H9 (cell line): ENCODE results near the gene HYAL4. TPM values are rescaled to one million over a fixed set of nuclear protein-coding genes. Genes with fewer than 3 reads are reported as not detected.

Experiments used
- DNase-seq: peaks from one replicate; pipeline ENCODE4 v3.0.0-alpha.2; 2017
- H2AFZ ChIP-seq: one replicate; pipeline ENCODE4 v1.6.1; 2013; ENCODE audit warnings: mild to moderate bottlenecking, low read length, control low read depth, moderate library complexity
- H2AK5ac ChIP-seq: 2 replicates; pipeline ENCODE4 v1.6.1; 2013; ENCODE audit warnings: low read length, control low read depth, mixed read lengths; ENCODE audit not compliant: insufficient read length
- H2BK120ac ChIP-seq: one replicate; pipeline ENCODE4 v1.6.1; 2013; ENCODE audit warnings: low read depth, mild to moderate bottlenecking, low read length, control low read depth, inconsistent platforms; ENCODE audit not compliant: poor library complexity, severe bottlenecking
- H2BK12ac ChIP-seq: 2 replicates; pipeline ENCODE4 v1.6.1; 2013; ENCODE audit warnings: low read length, control low read depth, mixed read lengths, low read depth; ENCODE audit not compliant: insufficient read length
- H2BK15ac ChIP-seq: 2 replicates; pipeline ENCODE4 v1.6.1; 2013; ENCODE audit warnings: low read depth, low read length, control low read depth
- H2BK20ac ChIP-seq: one replicate; pipeline ENCODE4 v1.6.1; 2013; ENCODE audit warnings: low read depth, mild to moderate bottlenecking, low read length, control low read depth, inconsistent platforms; ENCODE audit not compliant: poor library complexity, severe bottlenecking
- H2BK5ac ChIP-seq: 2 replicates; pipeline ENCODE4 v1.6.1; 2013; ENCODE audit warnings: low read length, control low read depth, mixed read lengths; ENCODE audit not compliant: insufficient read length
- H3K14ac ChIP-seq: 2 replicates; pipeline ENCODE4 v1.6.1; 2013; ENCODE audit warnings: low read length, control low read depth; ENCODE audit not compliant: insufficient read depth
- H3K18ac ChIP-seq: 2 replicates; pipeline ENCODE4 v1.6.1; 2013; ENCODE audit warnings: low read depth, mild to moderate bottlenecking, mixed read lengths, low read length, control low read depth; ENCODE audit not compliant: insufficient read length
- H3K23ac ChIP-seq: 2 replicates; pipeline ENCODE4 v1.6.1; 2013; ENCODE audit warnings: low read length, control low read depth, mixed read lengths, low read depth; ENCODE audit not compliant: insufficient read length
- H3K23me2 ChIP-seq: 2 replicates; pipeline ENCODE4 v1.6.1; 2013; ENCODE audit warnings: low read depth, mild to moderate bottlenecking, mixed read lengths, low read length, control low read depth; ENCODE audit not compliant: insufficient read length, poor library complexity, severe bottlenecking
- H3K27ac ChIP-seq: 2 replicates; pipeline ENCODE4 v1.5.1; 2013; ENCODE audit warnings: low read length, control low read depth, mixed read lengths, low read depth; ENCODE audit not compliant: insufficient read length
- H3K27me3 ChIP-seq: 2 replicates; pipeline ENCODE4 v1.6.1; 2013; ENCODE audit warnings: low read length, control low read depth, inconsistent platforms; ENCODE audit not compliant: insufficient read depth
- H3K4ac ChIP-seq: 2 replicates; pipeline ENCODE4 v1.6.1; 2013; ENCODE audit warnings: low read depth, mild to moderate bottlenecking, control low read depth, inconsistent platforms, low read length, moderate library complexity
- H3K4me1 ChIP-seq: 2 replicates; pipeline ENCODE4 v1.6.1; 2013; ENCODE audit warnings: low read length, control low read depth, inconsistent platforms; ENCODE audit not compliant: insufficient read depth
- H3K4me2 ChIP-seq: 2 replicates; pipeline ENCODE4 v1.6.1; 2013; ENCODE audit warnings: low read length, control low read depth, mixed read lengths; ENCODE audit not compliant: insufficient read length, insufficient read depth
- H3K56ac ChIP-seq: 2 replicates; pipeline ENCODE4 v1.6.1; 2013; ENCODE audit warnings: low read depth, mild to moderate bottlenecking, mixed read lengths, low read length, control low read depth; ENCODE audit not compliant: insufficient read length
- H3K79me1 ChIP-seq: 2 replicates; pipeline ENCODE4 v1.6.1; 2013; ENCODE audit warnings: low read depth, mild to moderate bottlenecking, moderate library complexity, low read length, control low read depth, inconsistent platforms; ENCODE audit not compliant: insufficient read depth, poor library complexity, severe bottlenecking
- H3K79me2 ChIP-seq: 2 replicates; pipeline ENCODE4 v1.6.1; 2013; ENCODE audit warnings: low read length, control low read depth, inconsistent platforms; ENCODE audit not compliant: insufficient read depth
- H3K9ac ChIP-seq: 2 replicates; pipeline ENCODE4 v1.6.1; 2013; ENCODE audit warnings: low read length, control low read depth, mixed read lengths; ENCODE audit not compliant: insufficient read length; ENCODE audit errors: extremely low read depth
- H3K9me3 ChIP-seq: one replicate; pipeline ENCODE4 v1.6.1; 2013; ENCODE audit warnings: low read depth, low read length, inconsistent platforms; ENCODE audit not compliant: control insufficient read depth
- H3T11ph ChIP-seq: one replicate; pipeline ENCODE4 v1.6.1; 2013; ENCODE audit warnings: mild to moderate bottlenecking, low read length, control low read depth, inconsistent platforms
- H4K20me1 ChIP-seq: one replicate; pipeline ENCODE4 v1.6.1; 2013; ENCODE audit not compliant: control insufficient read depth, insufficient read length, insufficient read depth
- H4K5ac ChIP-seq: 2 replicates; pipeline ENCODE4 v1.6.1; 2013; ENCODE audit warnings: low read depth, mild to moderate bottlenecking, mixed read lengths, low read length, control low read depth; ENCODE audit not compliant: insufficient read length
- H4K8ac ChIP-seq: replicated peaks from 2 replicates; pipeline ENCODE4 v1.6.1; 2013; ENCODE audit warnings: low read length, control low read depth, mixed read lengths, low read depth; ENCODE audit not compliant: insufficient read length
- H4K91ac ChIP-seq: 2 replicates; pipeline ENCODE4 v1.6.1; 2013; ENCODE audit warnings: low read depth, mild to moderate bottlenecking, moderate library complexity, mixed read lengths, low read length, control low read depth; ENCODE audit not compliant: insufficient read length
- H3K27ac Mint-ChIP-seq, 3 experiments: 2 replicates in 2 of 3; 3 replicates in 1 of 3; pipeline ENCODE4 v1.8.0; 2020 to 2021; ENCODE audit warnings: mixed read lengths in 3 of 3, mild to moderate bottlenecking in 1 of 3, moderate library complexity in 1 of 3
- H3K27me3 Mint-ChIP-seq: 2 replicates; pipeline ENCODE4 v1.8.0; 2021; ENCODE audit warnings: low read depth, mild to moderate bottlenecking, moderate library complexity, mixed read lengths
- H3K36me3 Mint-ChIP-seq, 3 experiments: 2 replicates in 2 of 3; 3 replicates in 1 of 3; pipeline ENCODE4 v1.8.0; 2020 to 2021; ENCODE audit warnings: low read depth in 3 of 3, mixed read lengths in 3 of 3; ENCODE audit not compliant: insufficient read depth in 1 of 3
- H3K4me1 Mint-ChIP-seq, 2 experiments: 2 replicates each; pipeline ENCODE4 v1.8.0; 2020; ENCODE audit warnings: mixed read lengths in 2 of 2
- H3K4me3 Mint-ChIP-seq, 2 experiments: 2 replicates in 1 of 2; 3 replicates in 1 of 2; pipeline ENCODE4 v1.8.0; 2020 to 2021; ENCODE audit warnings: mild to moderate bottlenecking in 2 of 2, mixed read lengths in 2 of 2, moderate library complexity in 1 of 2
- H3K9me3 Mint-ChIP-seq, 2 experiments: 2 replicates in 1 of 2; 3 replicates in 1 of 2; pipeline ENCODE4 v1.8.0; 2020; ENCODE audit warnings: mild to moderate bottlenecking in 2 of 2, mixed read lengths in 2 of 2, moderate library complexity in 1 of 2
- total RNA-seq: library from RNA; stranded (reverse); gene quantifications from 2 replicates; pipeline ENCODE4 v1.2.1, GENCODE V29; 2021
- TF ChIP-seq, protein P1 (sequence below): fragments of 200-600 bp; sonication (generic); conservative IDR thresholded peaks from 3 replicates; pipeline ENCODE4 v1.8.0; 2021; ENCODE audit warnings: antibody characterized with exemption, mild to moderate bottlenecking

The HYAL4 gene
- total RNA-seq, 1 experiment from 2014 or later, result not detected

DNA sequence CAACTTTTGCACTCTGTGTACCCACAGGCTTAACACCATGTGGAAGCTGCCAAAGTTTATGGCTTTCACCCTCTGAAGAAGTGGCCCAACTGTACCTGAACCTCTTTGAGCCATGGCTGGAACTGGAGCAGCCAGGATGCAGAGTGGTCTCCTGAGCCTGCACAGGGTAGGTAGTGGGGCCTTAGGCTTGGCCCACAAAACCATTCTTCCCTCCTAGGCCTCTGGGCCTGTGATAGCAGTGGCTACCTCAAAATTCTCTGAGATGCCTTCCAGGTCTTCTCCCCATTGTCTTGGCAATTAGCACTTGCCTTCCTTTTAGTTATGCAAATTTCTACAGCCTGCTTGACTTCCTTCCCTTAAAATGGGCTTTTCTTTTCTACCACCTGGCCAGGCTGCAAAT lies 60.7 kb downstream of the HYAL4 start:
- H2AK5ac ChIP-seq, result no peak overlapping the region
- no peak overlapping the region for H2BK20ac ChIP-seq
- Mint-ChIP-seq H3K27ac (no peak overlapping the region), H3K4me1 (peaks cover 11 to 15% of the 10 kb centered on the region in 2 experiments), H3K36me3 (peaks cover 23 to 45% (median 28%) of the 10 kb centered on the region in 3 experiments), H3K9me3 (peaks cover 37 to 49% of the 10 kb centered on the region in 2 experiments), H3K27me3 (no peaks in the 10 kb centered on the region), H3K4me3 (no peak overlapping the region)
- H3K56ac ChIP-seq, result no peak overlapping the region
- no peak overlapping the region for H3K23ac ChIP-seq
- no peak overlapping the region for H2BK120ac ChIP-seq
- no peaks in the 10 kb centered on the region for H3K23me2 ChIP-seq
- H3K79me1 ChIP-seq, result no peaks in the 10 kb centered on the region
- no peaks in the 10 kb centered on the region for H3K27me3 ChIP-seq
- no peak overlapping the region for H2BK5ac ChIP-seq
- no peak overlapping the region for H3K4ac ChIP-seq
- no peak overlapping the region for H3K18ac ChIP-seq
- no peak overlapping the region for H4K5ac ChIP-seq
- H2BK12ac ChIP-seq, result no peak overlapping the region
- H4K8ac ChIP-seq, result no peak overlapping the region
- no peak for DNase-seq
- H3K79me2 ChIP-seq, result no peaks in the 10 kb centered on the region
- TF ChIP-seq, protein P1, sequence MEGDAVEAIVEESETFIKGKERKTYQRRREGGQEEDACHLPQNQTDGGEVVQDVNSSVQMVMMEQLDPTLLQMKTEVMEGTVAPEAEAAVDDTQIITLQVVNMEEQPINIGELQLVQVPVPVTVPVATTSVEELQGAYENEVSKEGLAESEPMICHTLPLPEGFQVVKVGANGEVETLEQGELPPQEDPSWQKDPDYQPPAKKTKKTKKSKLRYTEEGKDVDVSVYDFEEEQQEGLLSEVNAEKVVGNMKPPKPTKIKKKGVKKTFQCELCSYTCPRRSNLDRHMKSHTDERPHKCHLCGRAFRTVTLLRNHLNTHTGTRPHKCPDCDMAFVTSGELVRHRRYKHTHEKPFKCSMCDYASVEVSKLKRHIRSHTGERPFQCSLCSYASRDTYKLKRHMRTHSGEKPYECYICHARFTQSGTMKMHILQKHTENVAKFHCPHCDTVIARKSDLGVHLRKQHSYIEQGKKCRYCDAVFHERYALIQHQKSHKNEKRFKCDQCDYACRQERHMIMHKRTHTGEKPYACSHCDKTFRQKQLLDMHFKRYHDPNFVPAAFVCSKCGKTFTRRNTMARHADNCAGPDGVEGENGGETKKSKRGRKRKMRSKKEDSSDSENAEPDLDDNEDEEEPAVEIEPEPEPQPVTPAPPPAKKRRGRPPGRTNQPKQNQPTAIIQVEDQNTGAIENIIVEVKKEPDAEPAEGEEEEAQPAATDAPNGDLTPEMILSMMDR, result no peak
- no peak overlapping the region for H3T11ph ChIP-seq
- no peak overlapping the region for H3K27ac ChIP-seq
- H3K9me3 ChIP-seq, result peaks cover 26% of the 10 kb centered on the region
- no peaks in the 10 kb centered on the region for H3K4me1 ChIP-seq
- no peak overlapping the region for H2BK15ac ChIP-seq
- no peak overlapping the region for H3K9ac ChIP-seq
- H3K14ac ChIP-seq, result no peak overlapping the region
- no peak overlapping the region for H4K91ac ChIP-seq
- no peak overlapping the region for H3K4me2 ChIP-seq
- no peaks in the 10 kb centered on the region for H4K20me1 ChIP-seq
- H2AFZ ChIP-seq, result no peak overlapping the region
